HG02884 (cell line): Measurements from ENCODE around the gene SDF2L1.
"Not testable (repeated sequence)": the region's sequence is repeated elsewhere in the genome, so short reads cannot be mapped to it uniquely, and the experiment has no call there.

Source experiments
- ATAC-seq: cut with Tn5 transposase; IDR thresholded peaks from one replicate; pipeline ENCODE4 v1.9.1; 2021; ENCODE audit warnings: mild to moderate bottlenecking, moderate library complexity; ENCODE audit not compliant: unreplicated experiment

Gene SDF2L1

DNA sequence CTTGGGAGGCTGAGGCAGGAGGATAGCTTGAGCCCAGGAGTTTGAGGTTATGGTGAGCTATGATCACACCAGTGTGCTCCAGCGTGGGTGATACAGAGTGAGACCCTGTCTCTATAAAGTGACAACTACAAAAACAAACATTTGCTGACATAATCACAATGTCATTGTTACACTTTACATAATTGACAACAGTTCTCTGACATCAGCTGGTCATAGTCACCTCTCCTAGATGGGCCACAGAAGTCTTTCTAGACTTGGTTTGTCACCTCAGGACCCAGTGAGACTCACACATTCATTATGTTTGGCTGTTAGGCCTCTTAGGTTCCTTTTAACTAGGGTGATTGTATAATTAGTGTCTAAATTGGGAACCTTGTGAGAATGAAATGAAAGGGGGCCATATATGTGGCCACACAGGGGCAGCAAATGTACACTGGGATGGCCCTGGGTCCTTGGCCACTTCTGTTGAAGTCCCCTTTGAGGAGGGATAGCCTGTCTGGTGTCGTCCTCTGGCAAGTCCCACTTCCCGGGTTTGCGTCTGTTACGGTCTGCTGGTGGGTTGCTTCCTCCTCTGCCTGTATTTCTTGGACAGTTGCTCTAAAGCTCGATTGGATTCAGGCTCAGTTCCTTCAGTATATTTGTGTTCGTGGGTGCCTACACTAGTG is 17.9 kb downstream of the SDF2L1 start:
- no peak for ATAC-seq

DNA sequence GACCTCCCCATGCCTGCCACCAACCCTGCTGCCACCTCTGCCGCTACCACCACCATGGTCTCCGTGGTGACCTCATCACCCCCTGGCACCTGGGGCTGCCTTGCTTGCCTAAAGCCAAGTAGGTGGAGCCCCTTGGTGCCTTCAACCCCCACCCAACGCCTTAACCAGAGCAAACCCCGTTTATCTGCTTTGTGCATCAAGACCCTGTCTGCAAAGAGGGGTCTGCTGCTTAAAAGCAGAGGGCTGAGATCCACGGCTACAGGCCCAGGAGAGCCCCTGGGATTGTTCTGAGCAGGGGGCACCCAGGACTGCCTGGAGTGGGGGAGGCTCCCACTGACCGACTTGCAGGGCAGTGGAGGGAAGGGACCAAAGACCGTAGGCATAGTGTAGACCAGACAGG is 18.8 kb downstream of the SDF2L1 start:
- no peak for ATAC-seq

DNA sequence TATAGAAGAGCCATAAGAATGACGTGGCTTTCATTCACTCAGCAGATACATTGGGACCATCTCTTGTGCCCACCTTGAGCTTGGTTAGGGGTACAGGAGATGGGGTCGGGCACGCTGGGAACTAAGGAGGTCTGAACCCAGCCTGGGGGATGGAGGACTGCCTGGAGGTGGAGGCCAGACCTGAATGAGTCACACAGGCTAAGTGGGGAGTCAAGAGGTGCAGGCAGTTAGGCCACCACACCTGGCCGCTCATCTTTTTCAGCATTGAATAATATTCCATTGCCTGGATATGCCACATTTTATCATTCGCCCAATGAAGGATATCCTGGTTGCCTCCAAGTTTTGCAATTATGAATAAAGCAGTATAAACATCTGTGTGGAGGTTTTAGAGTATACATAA is 19.9 kb downstream of the SDF2L1 start:
- ATAC-seq: no peak

DNA sequence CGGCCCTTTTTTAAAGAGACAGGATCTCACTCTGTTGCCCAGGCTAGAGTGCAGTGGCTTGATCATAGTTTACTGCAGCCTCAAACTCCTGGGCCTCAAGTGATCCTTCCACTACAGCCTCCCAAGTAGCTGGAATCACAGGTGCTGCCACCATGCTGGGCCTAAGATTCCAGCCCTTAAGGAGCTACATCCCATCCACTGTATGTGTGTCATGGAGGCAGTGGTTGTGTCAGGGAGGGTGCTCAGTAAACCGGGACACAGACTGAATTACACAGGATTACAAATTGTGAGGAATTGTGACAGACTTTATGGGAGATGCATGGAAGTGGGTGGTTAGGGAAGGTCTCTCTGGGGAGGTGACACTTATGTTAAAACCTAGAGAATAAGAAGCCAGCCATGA is 21.6 kb downstream of the SDF2L1 start:
- no peak for ATAC-seq

DNA sequence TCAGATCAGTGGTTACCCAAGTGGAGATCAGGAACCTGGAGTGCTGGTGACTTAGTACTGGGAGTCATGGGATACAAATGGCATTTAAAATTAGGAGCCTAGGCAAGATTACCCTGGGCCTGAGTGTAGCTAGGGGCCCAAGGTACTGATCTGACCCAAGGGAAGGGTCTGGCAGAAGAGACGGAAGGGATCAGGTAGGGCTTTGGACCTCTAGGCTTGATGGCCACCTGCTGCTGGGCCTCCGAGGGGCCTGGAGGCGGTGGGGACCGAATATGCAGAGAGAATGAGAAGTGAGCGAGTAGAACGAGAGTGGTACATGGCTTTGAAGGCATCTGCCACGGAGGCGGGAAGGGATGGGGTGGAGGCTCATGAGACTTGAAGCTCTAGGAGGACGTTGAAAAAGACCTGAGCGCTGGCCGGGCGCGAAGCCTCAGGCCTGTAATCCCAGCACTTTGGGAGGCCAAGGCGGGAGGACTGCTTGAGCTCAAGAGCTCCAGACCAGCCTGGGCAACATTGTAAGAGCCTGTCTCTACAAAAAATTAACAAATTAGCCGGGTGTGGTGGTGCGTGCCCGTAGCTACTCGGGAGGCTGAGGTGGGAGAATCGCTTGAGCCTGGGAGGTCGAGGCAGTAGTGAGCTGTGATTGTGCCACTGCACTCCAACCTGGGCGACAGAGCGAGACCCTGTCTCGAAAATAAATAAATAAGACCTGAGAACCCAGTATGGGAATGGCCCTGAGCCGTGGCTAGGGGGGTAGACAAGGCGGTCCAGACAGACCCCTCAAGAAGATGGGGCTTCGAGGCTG is 23.1 kb downstream of the SDF2L1 start:
- ATAC-seq: no peak

DNA sequence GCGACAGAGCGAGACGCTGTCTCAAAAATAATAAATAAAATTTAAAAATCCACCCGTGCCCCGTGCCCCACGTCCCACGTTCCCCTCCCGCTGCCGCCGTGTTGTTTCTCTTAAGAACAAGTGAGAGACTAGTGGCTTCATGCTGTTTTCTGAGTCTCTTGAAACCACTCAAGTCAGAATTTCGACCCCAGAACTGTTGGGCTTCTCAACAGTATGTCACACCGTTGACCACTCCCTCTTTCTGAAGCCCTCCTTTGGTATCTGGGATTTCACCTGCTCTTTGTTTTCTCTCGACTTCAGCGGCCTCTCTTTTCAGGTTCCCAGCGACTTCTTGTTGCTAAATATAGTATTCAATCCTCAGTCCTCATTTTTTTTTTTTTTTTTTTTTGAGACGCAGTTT is 24.7 kb downstream of the SDF2L1 start:
- ATAC-seq: no peak

DNA sequence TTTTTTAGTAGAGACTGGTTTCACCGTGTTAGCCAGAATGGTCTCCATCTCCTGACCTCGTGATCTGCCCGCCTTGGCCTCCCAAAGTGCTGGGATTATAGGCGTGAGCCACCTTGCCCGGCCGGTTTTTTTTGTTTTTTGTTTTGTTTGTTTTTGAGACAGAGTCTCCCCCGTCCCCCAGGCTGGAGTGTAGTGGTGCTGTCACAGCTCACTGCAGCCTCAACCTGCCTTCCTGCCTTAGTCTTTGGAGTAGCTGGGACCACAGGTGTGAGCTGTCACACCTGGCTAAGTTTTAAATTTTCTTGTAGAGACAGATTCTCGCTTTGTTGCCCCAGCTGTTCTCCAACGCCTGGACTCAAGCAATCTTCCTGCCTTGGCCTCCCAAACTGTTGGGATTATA is 26.9 kb downstream of the SDF2L1 start:
- no peak for ATAC-seq

DNA sequence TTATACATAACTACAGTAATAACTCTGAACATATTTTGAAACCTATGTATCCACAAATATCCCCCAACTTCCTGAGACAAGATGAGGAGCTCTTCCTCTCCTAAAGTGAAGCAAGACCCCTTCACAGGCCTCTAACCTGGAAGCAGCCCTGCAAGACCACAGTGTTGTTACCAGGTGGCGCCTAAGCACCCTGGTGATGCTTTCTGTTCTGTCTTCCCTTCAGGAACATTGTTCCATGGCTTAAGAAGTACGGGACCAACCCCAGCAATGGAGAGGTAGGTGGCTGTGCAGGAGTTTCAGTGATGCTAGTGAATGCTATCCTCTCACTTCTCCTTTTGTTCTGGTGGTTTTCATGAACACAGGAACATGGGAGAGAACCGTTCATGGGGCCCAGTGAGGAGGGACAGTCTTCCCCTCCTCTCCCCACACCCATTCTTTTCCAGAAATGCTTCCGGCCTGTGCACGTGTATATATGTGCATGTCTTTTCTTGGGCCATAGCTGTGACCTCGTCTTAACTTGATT is 30.1 kb downstream of the SDF2L1 start:
- no peak for ATAC-seq

DNA sequence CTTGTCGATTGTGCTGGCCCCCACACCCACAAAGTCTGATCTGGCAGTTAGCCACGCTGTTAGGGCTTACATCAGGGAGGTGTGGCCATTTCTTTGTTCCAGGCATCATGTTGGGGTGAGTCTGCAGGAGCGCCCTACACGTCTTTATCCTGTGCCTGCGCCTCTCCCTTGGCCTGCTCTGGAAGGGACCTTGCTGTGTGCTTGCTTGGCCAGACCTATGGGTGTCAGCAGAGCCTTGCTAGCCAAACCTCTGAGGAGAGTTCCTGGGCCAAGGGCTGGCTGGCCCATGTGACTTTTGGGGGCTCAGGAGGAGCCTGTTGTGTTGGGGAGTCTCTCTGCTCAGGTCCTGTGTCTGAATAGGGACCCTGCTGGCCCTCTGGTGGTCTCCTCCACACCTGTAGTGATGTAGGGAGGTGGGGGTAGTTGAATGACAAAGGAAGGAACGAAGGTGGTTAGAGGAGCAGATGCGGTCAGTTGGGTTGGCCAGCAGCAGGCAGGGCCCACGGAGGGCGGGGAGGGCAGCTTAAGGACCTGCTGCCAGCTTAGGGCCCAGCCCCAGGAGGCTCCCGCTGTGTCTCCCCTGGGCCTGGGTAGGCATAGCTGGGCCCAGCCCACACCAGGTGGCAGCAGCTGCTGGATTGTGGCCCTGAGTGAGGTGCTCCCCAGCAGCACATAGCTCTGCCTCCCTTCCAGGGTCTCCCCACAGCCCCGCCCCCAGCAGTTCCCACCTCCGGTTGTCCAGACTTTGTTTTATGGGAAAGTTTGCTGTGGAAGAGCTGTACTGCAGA is 31.6 kb downstream of the SDF2L1 start:
- ATAC-seq: no peak

DNA sequence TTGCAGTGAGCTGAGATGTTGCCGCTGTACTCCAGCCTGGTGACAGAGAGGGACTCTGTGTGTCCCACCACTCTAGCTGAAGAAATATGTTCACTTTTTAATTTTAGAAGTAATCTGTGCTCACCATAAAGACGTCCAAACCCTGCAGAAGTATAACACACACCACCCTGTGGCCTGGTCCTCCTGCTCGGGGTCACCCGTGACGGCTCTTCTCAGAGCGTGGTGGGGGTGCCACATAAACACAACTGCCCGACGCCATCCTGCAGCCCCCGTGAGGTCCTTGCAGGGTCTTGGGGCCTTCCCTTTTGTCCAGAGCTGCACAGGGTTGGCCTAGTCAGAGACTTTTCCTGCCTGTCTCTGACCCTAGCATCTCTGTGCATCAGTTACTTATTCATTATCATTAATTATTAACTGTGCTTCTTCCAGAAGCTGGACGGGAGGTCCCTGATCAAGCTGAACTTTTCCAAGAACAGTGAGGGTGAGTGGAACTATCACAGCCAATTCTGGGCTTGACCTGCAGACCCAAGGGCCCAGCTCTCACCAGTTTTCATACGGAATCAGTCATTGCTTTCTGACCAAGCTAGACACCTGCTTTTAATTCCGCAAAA is 32.6 kb downstream of the SDF2L1 start:
- ATAC-seq: no peak

DNA sequence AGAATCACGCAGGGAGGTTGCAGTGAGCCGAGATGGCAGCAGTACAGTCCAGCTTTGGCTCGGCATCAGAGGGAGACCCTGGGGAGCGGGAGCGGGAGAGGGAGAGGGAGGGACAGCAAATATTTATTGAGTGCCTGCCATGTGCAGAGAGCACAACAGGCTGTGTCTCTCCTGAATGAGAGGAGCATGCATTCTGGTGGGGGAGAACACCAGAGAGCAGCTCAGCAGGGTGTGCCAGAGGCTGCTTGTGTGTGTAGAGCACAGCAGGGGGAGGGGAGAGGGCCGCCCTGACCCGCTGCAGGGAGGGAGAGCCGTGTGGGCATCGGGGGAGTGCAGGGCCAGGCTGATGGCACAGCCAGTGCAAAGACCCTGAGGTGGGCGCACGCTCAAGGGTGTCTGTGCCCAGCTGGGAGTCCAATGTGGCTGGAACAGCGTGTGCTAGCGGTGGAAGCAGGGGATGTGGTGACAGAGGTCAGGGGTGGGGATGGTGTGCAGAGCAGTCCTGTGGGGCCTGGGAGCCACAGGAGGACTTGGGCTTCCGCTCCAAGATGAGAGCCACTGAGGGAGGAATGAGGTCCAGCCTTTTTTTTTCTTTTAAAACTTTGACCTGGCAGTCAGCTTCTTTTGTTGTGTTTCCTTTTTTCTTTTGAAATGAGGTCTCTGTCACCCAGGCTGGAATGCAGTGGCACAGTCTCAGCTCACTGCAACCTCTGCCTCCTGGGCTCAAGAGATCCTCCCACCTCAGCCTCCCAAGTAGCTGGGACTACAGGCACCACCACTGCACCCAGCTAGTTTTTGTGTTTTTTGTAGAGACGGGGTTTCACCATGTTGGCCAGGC is 35.7 kb downstream of the SDF2L1 start:
- no peak for ATAC-seq

DNA sequence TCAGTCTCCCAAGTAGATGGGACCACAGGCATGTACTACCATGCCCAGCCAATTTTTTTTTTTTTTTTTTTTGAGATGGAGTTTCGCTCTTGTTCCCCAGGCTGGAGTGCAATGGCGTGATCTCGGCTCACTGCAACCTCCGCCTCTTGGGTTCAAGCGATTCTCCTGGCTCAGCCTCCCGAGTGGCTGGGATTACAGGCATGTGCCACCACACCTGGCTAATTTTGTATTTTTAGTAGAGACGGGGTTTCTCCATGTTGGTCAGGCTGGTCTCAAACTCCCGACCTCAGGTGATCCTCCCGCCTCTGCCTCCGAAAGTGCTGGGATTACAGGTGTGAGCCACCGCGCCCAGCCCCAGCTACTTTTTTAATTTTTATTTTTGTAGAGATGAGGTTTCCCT is 36.7 kb downstream of the SDF2L1 start:
- not testable (repeated sequence) for ATAC-seq

DNA sequence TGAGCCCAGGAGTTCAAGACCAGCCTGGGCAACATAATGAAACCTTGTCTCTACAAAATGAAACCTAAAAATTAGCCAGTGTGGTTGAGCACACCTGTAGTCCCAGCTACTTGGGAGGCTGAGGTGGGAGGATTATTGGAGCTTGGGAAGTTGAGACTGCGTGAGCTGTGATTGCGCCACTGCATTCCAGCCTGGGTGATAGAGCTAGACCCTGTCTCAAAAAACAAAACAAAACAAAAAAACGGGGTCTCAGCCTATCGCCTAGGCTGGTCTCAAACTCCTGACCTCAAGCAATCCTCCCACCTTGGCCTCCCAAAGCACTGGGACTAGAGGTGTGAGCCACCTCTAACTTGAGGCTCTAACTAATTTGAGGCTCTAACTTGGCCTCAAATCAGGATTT is 37.3 kb downstream of the SDF2L1 start:
- no peak for ATAC-seq

DNA sequence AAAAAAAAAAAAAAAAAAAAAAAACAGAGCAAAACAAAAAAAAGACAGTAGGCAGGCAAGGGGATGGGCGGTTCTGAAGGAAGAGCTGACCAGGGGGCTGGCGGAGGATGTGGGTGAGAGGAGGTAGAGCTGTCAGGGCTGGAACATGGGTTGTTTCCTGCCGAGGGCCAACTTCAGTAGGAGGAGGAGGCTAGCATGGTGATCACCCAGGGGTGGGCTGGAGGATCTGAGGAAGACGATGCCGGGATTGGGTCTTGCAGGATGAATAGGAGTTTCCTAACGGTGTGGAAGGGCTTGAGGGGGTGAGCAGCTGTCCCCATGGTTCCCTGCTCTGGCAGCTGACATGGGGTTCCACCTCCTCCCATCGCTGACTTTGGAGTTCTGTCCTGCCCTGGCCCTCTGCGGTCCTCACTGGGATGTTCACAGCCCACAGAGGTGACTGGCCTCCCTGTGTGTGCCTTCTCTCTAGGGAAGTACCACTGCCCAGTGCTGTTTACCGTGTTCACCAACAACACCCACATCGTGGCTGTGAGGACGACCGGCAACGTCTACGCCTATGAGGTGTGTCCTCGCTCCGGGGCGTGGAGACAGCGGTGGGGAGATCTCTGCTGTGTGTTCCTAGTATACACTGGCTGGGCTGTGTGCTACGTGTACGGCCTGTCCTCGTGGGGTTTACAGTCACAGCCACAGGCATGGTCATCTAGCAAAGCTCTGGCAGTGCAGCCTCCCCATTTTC is 38.9 kb downstream of the SDF2L1 start:
- no peak for ATAC-seq

DNA sequence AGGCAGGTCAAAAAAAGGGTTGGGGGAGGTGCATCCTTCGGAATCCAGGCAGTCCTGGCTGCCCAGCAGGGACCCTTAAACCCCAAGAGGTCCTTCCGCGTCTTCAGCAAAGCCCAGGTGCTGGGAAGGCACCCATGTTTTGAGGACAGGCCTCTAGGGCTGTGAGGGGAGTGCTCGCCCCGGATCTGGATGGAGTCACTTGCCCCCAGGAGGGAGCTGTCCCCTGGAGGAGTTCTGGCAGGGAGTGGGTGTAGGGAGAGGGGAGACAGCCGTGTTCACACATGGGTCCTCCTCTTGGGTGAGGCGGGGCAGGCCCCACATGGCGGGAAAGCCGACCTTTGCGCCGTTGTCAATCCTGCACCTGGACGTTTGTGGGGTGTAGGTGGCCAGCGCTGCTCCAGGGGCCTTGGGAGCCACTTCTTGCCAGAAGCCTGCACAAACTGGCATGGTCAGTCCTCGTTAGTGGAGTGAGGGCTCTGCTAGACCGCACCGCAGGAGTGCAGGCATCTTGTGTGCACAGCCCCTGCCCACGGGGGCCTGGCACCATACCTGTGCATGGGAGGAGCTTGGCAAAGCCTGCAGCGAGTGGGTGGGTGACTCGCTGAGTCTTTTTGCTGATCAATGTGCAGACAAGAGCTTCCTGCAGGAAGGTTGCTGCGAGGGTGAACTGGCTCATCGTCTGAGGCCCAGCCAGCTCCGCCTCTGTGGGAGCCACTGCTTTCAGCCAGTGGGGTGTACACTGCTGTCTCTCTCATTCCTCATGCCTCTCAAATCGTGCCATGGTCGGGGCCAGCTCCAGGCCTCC is 39.7 kb downstream of the SDF2L1 start:
- ATAC-seq: no peak

DNA sequence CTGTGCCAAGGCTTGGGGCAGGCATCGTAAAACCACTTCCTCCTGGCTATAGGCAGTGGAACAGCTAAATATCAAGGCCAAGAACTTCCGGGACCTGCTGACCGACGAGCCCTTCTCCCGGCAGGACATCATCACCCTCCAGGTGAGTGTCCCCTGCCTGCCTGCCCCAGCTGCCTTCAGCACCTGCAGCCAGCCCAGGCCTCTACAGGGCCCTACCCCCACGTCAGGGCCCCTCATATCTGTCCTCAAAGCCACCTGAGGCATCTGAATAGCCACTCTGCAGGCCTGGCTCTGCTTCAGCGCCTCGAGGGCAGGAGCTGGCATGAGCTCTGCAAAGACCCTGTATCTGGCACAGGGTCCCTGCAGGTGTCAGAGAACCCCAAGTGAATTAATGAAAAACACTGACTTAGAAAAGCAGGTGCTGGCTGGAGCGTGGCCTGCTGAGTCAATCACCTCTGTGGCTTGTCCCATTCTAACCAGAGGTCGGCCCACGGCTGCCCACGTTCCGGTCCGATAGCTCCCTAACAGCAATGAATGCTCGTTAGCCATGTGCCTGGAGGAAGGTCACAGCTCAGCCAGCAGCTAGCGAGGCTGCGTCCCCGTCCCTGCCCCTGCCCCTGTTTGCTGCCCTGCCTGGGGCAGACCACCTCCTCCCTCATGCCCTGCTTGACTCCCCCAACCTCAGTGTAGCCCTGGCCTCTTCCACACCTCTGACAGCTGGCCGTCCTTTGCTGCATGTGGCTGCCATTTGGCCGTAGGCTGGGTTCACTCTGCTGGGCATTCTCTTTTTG is 40.5 kb downstream of the SDF2L1 start:
- no peak for ATAC-seq

DNA sequence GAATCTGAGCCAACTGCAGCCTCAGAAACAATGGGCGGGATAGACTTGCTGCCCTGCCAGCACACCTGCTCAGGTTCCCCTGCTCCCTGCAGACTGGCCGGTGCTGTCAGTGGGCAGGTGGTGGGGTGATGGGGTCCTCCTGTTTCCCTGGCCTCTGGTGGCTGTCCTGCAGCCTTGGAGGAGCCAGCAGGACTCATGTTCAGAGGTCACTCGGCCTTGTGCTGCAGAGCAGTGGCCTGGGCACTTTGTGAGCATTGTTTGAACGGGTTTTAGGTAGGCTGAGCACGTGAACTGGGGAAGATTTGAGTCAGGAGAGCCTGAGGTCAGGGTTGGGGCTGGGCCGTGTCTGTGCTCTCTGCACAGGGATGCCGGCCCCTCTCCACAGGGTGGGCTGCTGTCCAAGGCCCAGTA is 41.3 kb downstream of the SDF2L1 start:
- ATAC-seq: no peak
